ENCODE data around the gene PACSIN2.

PACSIN2 gene

GRCh38 chr22:43044290-43044712 is 29.4 kb upstream of the PACSIN2 start:
- no peak for DNase-seq (ENCODE audit: extremely low spot score)
- TF ChIP-seq, protein P1, sequence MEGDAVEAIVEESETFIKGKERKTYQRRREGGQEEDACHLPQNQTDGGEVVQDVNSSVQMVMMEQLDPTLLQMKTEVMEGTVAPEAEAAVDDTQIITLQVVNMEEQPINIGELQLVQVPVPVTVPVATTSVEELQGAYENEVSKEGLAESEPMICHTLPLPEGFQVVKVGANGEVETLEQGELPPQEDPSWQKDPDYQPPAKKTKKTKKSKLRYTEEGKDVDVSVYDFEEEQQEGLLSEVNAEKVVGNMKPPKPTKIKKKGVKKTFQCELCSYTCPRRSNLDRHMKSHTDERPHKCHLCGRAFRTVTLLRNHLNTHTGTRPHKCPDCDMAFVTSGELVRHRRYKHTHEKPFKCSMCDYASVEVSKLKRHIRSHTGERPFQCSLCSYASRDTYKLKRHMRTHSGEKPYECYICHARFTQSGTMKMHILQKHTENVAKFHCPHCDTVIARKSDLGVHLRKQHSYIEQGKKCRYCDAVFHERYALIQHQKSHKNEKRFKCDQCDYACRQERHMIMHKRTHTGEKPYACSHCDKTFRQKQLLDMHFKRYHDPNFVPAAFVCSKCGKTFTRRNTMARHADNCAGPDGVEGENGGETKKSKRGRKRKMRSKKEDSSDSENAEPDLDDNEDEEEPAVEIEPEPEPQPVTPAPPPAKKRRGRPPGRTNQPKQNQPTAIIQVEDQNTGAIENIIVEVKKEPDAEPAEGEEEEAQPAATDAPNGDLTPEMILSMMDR (IDR thresholded peaks at IDR 0.05; ENCODE audit: control extremely low read depth, extremely low read depth, low read depth, missing control alignments) = no peak
- ChIA-PET CTCF (interaction anchor here (1.3 kb wide), 1 partner anchor 10 kb away, joined by 5 read pairs; no protein-coding TSS in a partner anchor), POLR2A (no interaction called here)

- POLR2A ChIA-PET = no interaction called here
- no peak for DNase-seq (ENCODE audit: extremely low spot score)
- CTCF ChIA-PET = interaction anchor here (0.7 to 2.6 kb wide), 4 partner anchors 22 to 262 kb away, joined by 3 to 6 read pairs (median 3); no protein-coding TSS in a partner anchor
Measured at GRCh38 chr22:43042101-43042780, 27.3 kb upstream of the PACSIN2 start.

GRCh38 chr22:43039800-43040199 is 24.9 kb upstream of the PACSIN2 start:
- no peak for DNase-seq (ENCODE audit: extremely low spot score)
- ChIA-PET CTCF (no interaction called here), POLR2A (no interaction called here)
- TF ChIP-seq, protein P1 (IDR thresholded peaks at IDR 0.05; ENCODE audit: control extremely low read depth, extremely low read depth, low read depth, missing control alignments) = no peak

More at GRCh38 chr22:43042101-43042780, 27.3 kb upstream of the PACSIN2 start:
- TF ChIP-seq, protein P1 (IDR thresholded peaks at IDR 0.05; ENCODE audit: control extremely low read depth, extremely low read depth, low read depth, missing control alignments) = no peak

DNA sequence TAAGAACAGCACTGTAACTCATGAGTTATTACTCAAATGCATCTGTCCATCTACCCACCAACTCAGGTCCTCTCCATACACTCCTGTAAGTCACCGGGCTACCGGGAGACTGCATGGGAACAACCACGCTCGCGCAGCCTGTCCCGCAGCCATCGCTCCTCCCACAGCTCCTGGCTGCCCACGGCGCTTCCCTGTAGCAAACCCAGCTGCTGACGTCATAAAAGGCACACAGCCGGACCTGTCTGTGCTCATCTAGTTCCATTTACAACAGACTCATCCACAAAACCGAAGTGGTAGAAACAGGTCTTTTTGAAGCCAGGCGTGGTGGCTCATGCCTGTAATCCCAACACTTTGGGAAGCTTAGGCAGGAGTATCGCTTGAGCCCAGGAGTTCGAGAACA is 23.4 kb upstream of the PACSIN2 start:
- ChIA-PET POLR2A (no interaction called here), CTCF (no interaction called here)
- DNase-seq (ENCODE audit: extremely low spot score) = no peak
- TF ChIP-seq, protein P1 (IDR thresholded peaks at IDR 0.05; ENCODE audit: control extremely low read depth, extremely low read depth, low read depth, missing control alignments) = no peak

DNA sequence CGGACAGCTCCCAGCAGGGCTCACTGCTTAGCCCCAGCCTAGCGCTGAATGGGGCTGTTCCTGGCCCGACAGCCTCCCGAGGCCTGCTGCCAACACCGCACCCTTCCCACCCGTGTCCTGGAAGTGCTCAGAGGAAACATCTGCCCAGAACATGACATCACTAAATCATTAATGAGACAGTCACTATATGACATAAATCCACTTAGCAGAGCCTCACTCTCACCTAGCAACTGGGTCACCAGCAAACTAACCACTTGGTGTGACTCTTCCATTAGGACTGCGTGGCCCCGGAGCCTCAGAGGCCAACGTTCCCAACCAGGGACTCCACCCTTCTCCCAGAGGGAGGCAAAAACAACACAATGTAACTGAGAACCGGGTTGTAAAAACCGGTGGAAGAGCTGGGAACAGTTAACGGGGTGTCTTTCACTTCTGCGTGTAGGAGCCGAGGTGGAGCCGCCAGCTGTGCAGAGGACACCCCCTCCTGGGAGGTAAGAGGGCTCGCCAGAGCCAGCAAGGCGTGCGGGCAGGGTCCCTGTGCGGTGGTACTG is 21.4 kb upstream of the PACSIN2 start:
- TF ChIP-seq, protein P1 (IDR thresholded peaks at IDR 0.05; ENCODE audit: control extremely low read depth, extremely low read depth, low read depth, missing control alignments) = no peak
- ChIA-PET CTCF (interaction anchor here (1.4 kb wide), 1 partner anchor 18 kb away, joined by 3 read pairs; no protein-coding TSS in a partner anchor), POLR2A (no interaction called here)
- DNase-seq (ENCODE audit: extremely low spot score) = no peak

GRCh38 chr22:43035250-43035649 is 20.3 kb upstream of the PACSIN2 start:
- ChIA-PET CTCF (interaction anchor here (0.9 to 2.2 kb wide), 5 partner anchors 13 to 375 kb away, joined by 3 to 7 read pairs (median 3); no protein-coding TSS in a partner anchor), POLR2A (no interaction called here)
- no peak for DNase-seq (ENCODE audit: extremely low spot score)
- TF ChIP-seq, protein P1 (IDR thresholded peaks at IDR 0.05; ENCODE audit: control extremely low read depth, extremely low read depth, low read depth, missing control alignments) = no peak

All from GM10248 (cell line).